ENCODE data around the gene GATAD2A. TPM values are rescaled to one million over a fixed set of nuclear protein-coding genes. Genes with fewer than 3 reads are reported as not detected.

The GATAD2A gene, protein sequence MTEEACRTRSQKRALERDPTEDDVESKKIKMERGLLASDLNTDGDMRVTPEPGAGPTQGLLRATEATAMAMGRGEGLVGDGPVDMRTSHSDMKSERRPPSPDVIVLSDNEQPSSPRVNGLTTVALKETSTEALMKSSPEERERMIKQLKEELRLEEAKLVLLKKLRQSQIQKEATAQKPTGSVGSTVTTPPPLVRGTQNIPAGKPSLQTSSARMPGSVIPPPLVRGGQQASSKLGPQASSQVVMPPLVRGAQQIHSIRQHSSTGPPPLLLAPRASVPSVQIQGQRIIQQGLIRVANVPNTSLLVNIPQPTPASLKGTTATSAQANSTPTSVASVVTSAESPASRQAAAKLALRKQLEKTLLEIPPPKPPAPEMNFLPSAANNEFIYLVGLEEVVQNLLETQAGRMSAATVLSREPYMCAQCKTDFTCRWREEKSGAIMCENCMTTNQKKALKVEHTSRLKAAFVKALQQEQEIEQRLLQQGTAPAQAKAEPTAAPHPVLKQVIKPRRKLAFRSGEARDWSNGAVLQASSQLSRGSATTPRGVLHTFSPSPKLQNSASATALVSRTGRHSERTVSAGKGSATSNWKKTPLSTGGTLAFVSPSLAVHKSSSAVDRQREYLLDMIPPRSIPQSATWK
- total RNA-seq = 100 to 1,000 TPM; 122 to 135 TPM

DNA sequence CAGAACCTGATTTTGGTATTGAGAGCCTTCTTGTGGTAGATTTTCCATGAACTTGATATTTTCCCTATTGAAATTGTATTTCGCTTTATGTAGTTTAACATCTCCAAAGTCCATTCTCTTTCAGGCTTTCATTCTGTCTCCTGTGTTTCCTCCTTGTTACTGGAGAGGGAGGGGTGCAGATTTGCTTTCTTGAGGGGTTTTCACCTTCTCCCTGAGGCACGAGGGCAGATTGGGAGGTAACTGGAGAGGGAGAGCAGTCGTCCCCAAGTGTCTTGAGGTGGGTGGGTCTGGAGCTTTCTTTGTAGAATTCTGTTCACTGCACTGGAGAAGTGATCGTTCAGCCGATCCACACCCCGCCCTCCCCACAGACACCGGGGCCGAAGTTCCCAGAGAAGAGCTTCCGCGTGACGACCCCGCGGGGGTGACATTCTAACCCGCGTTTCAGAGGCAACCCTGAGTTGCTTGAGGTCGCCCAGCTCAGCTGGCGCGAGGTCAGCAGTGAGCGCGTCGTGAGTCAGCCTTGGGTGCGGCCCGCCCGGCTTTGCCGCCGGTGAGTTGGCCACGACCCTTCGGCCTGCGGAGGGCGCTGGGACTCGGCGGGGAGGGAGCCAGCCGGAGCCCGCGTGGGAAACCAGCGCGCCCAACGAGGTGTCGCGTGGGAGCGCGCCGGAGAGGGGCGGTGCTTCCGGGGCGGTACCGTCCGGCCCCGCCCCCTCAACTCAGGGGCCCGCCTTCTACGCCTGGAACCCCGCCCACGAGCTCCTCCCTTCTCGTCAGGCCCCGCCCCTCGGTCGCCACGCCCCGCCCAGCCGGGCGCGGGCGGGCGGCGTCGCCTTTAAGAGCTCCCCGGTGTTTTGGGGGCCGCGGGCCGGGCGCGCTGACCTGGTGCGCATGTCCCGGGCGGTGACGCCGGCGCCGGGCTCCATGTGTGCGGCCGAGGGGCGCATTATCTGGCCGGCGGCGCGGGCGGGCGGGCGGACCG lies at the start of gene GATAD2A:
TSS of gene GATAD2A (plus strand) at position 797 of the 982 bp plus-strand sequence. CDS start 59,671 bp downstream, outside the sequence.
- ChIA-PET CTCF (interaction anchor here (0.9 to 2.1 kb wide), 11 partner anchors 9 to 85 kb away, joined by 3 to 7 read pairs (median 4); no protein-coding TSS in a partner anchor), POLR2A (interaction anchor here (0.5 to 0.7 kb wide), 4 partner anchors 19 to 267 kb away, joined by 3 to 8 read pairs (median 3); no protein-coding TSS in a partner anchor)
- Mint-ChIP-seq H3K27me3 (no peaks in the 10 kb centered on the region), H3K36me3 (ENCODE audit: low read depth) (peaks cover 6% of the 10 kb centered on the region), H3K27ac (peak within 1 kb of the TSS; percentile 92), H3K9me3 (no peaks in the 10 kb centered on the region), H3K4me3 (peak within 1 kb of the TSS; percentile 93), H3K4me1 (peaks cover 60% of the 10 kb centered on the region)
- DNase-seq = peak; percentile 89

DNA sequence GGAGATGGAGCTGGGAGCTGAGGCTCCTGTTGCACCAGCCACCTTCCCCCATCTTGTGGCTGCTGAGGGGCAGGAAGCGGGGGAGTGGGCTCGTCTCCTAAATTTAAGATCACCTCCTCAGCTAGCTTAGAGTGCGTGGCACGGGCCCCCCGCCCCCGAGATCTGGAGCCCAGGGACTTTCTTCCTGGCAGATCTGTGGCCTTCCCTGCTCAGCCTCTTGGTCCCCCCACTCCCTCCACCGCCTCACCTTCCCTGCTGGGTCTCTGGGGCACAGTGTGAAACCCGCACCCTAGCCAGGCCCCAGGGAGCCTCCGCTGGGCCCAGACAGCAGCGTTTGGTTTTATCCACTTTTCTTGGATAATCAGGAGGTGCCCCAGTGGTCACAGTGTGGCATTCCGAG lies 49.0 kb upstream of the GATAD2A start:
- Mint-ChIP-seq H3K27ac (no peak overlapping the region), H3K9me3 (no peaks in the 10 kb centered on the region), H3K4me1 (peaks cover 24% of the 10 kb centered on the region), H3K36me3 (ENCODE audit: low read depth) (peaks cover 19% of the 10 kb centered on the region), H3K4me3 (no peak overlapping the region), H3K27me3 (no peaks in the 10 kb centered on the region)
- POLR2A ChIA-PET = no interaction called here
- CTCF ChIA-PET = no interaction called here
- DNase-seq = no peak

DNA sequence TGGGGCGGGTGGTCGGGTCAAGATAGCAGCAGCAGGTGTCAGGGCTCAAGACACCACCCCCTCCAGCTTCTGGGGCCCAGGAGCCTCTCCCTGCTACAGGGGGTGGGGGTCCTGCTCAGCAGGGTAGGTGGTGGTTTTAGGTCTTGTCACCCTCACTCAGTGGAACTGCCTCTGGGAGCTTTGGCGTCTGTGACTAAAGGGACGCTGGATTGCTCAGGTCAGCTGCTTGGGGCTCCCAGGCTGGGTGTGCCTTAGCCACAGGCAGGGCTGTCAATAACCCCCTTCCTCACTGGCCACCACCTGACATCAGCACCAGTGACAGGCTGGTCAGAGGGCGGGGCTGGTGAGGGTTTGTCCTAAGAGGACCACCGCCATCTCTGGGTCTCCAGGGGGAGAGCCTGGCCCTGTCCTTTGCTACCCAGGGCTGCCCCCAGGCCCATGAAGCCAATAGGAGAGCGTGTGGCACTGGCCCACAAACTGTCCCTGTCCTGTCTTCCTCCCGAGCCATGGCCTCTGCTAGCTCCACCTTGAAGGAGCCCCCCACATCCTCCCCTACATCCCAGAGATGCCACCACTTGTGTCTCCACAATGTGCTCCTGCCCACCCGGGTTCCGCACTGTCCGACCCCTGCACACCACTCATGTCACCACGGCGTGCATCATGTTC lies 48.4 kb upstream of the GATAD2A start:
- ChIA-PET POLR2A (no interaction called here), CTCF (interaction anchor here (1.6 to 1.8 kb wide), 2 partner anchors 10 to 32 kb away, joined by 6 to 7 read pairs; no protein-coding TSS in a partner anchor)
- Mint-ChIP-seq H3K9me3 (no peaks in the 10 kb centered on the region), H3K36me3 (ENCODE audit: low read depth) (peaks cover 18% of the 10 kb centered on the region), H3K4me1 (peaks cover 27% of the 10 kb centered on the region), H3K27me3 (no peaks in the 10 kb centered on the region), H3K4me3 (no peak overlapping the region), H3K27ac (peak overlapping the region; percentile 66)
- DNase-seq = no peak

DNA sequence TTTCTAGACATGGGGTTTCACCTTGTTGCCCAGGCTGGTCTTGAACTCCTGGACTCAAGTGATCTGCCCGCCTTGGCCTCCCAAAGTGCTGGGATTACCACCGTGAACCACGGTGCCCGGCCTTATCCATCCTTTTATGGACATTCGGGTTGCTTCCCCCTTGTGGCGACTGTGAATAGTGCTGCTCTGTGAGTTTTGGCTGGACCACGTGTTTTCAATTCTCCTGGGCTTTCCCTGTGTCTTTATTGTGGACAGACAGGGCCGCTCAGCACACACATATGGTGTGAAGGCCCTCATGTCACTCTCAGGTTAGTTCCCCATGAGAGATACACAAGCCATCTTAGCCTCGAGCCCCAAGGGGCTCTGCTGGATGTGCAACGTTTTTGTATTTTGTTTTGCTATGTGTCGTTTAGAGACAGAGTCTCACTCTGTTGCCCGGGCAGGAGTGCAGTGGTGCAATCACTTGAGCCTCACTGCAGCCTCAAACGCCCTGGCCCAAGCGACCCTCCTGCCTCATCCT lies 44.3 kb upstream of the GATAD2A start:
- Mint-ChIP-seq H3K27me3 (no peaks in the 10 kb centered on the region), H3K4me1 (peaks cover 39% of the 10 kb centered on the region), H3K9me3 (no peaks in the 10 kb centered on the region), H3K36me3 (ENCODE audit: low read depth) (peaks cover 7% of the 10 kb centered on the region), H3K4me3 (no peak overlapping the region), H3K27ac (peak overlapping the region; percentile 68)
- ChIA-PET POLR2A (interaction anchor here (0.6 kb wide), 1 partner anchor 181 kb away, joined by 3 read pairs; no protein-coding TSS in a partner anchor), CTCF (interaction anchor here (0.6 to 7.4 kb wide), 5 partner anchors 12 to 1249 kb away, joined by 3 to 50 read pairs (median 3); no protein-coding TSS in a partner anchor)
- DNase-seq = peak; percentile 77

DNA sequence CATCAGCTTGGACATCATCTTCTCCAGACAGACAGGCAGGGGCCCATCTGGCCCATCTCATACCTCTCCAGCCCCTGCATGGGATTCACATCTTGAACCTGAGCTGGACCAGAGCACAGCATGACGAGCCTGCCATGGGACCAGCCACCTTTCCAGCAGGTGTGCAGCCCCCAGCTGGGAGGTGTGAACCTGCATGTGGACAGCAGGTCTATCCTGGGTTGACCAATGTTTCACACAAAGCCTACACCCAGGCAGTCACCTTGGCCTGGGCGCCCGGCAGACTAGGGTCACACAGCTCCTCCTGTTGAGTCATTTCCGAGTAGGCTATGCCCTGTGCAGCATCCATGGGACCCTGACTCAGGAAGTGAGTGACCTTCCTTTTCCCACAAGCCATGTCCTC lies 43.4 kb upstream of the GATAD2A start:
- Mint-ChIP-seq H3K9me3 (no peaks in the 10 kb centered on the region), H3K36me3 (ENCODE audit: low read depth) (peaks cover 7% of the 10 kb centered on the region), H3K4me1 (peaks cover 46% of the 10 kb centered on the region), H3K27ac (peak overlapping the region; percentile 6), H3K4me3 (no peak overlapping the region), H3K27me3 (no peaks in the 10 kb centered on the region)
- DNase-seq = no peak
- POLR2A ChIA-PET = no interaction called here
- CTCF ChIA-PET = interaction anchor here (1.0 to 7.4 kb wide), 2 partner anchors 11 to 129 kb away, joined by 3 to 50 read pairs; no protein-coding TSS in a partner anchor

DNA sequence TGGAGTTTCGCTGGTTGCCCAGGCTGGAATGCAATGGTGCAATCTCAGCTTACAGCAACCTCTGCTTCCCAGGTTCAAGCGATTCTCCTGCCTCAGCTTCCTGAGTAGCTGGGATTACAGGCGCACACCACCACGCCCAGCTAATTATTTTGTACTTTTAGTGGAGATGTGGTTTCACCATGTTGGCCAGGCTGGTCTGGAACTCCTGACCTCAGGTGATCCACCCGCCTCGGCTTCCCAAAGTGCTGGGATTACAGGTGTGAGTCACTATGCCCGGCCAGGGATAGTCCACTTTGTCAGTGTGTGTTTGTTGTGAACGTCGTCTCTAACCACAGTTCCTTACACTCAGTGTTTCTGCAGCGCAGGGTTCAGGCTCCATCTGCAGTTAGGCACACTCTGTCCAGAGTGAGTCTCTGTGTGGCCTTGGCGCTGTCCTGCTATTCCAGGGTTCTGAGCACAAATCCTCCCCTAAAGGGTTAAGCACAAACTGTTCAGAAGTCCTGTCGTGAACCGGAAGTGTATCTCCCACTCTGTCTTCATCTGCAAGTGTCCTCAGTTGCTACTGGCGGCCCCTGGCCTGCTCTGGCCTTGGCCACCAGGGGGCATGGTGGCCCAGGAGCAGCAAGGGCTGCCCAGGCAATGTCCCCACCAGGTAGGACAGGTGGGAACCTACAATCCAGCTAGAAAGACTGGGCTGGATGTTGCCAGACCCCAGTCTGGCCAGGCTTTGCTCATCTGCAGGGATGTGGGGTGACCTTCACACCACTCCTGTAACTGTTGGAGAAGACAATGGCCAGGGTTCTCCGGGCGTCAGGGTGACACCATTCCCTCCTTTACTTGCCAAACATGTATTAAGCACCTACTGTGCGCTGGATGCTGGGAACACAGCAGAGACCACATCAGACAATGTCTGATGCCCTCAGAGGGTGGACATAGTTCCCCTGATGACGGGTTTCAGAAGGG lies 38.8 kb upstream of the GATAD2A start:
- H3K27ac Mint-ChIP-seq = peak overlapping the region; percentile 83
- no peaks in the 10 kb centered on the region for H3K27me3 Mint-ChIP-seq
- H3K9me3 Mint-ChIP-seq = no peaks in the 10 kb centered on the region
- DNase-seq = peak; percentile 76
- H3K4me3 Mint-ChIP-seq = peak overlapping the region; percentile 10
- no peaks in the 10 kb centered on the region for H3K36me3 Mint-ChIP-seq (ENCODE audit: low read depth)
- peaks cover 25% of the 10 kb centered on the region for H3K4me1 Mint-ChIP-seq
- ChIA-PET CTCF (interaction anchor here (0.6 to 7.4 kb wide), 9 partner anchors 9 to 124 kb away, joined by 3 to 50 read pairs (median 4); no protein-coding TSS in a partner anchor), POLR2A (no interaction called here)

DNA sequence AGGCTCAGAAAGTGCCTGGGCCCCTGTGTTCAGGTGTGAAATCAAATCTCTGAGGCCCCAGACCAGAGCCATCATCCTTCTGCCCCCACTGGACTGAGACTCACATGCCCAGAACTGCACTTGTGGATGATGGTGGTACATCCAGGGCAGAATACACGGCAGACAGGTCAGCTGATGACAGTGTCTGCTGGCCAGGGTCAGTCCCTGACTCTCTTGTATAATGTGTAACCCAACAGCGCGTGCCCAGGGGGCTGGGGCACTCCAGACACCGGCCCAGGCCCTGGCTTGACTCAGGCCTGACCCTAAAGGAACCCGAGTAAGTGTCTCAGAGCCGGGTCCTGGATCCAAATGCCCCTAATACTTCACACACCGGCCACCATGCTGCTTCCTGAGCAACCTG lies 37.4 kb upstream of the GATAD2A start:
- no peak for DNase-seq
- Mint-ChIP-seq H3K36me3 (ENCODE audit: low read depth) (no peaks in the 10 kb centered on the region), H3K27ac (no peak overlapping the region), H3K4me1 (peaks cover 27% of the 10 kb centered on the region), H3K9me3 (no peaks in the 10 kb centered on the region), H3K27me3 (no peaks in the 10 kb centered on the region), H3K4me3 (no peak overlapping the region)
- CTCF ChIA-PET = interaction anchor here (1.3 to 2.6 kb wide), 3 partner anchors 10 to 123 kb away, joined by 3 to 6 read pairs (median 6); no protein-coding TSS in a partner anchor
- POLR2A ChIA-PET = no interaction called here

DNA sequence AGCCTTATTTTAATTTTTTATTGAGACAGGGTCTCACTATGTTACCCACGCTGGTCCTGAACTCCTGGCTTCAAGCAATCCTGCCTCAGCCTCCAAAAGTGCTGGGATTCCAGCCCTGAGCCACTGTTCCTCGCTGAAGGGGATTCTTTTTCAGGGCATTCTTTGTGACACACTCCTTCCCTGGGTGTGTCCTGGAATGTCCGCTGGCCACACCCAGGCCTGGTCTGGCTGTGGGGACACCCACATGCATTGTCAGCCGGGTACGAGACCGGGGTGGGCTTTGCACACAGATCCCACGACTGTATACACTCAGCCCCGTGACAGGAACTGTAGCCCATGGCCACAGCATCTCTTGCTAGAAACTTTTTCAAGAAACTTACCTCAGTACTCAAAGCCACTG lies 34.4 kb upstream of the GATAD2A start:
- no peaks in the 10 kb centered on the region for H3K9me3 Mint-ChIP-seq
- no peaks in the 10 kb centered on the region for H3K27me3 Mint-ChIP-seq
- POLR2A ChIA-PET = no interaction called here
- CTCF ChIA-PET = no interaction called here
- no peak overlapping the region for H3K4me3 Mint-ChIP-seq
- peaks cover 24% of the 10 kb centered on the region for H3K4me1 Mint-ChIP-seq
- no peaks in the 10 kb centered on the region for H3K36me3 Mint-ChIP-seq (ENCODE audit: low read depth)
- H3K27ac Mint-ChIP-seq = no peak overlapping the region
- no peak for DNase-seq

DNA sequence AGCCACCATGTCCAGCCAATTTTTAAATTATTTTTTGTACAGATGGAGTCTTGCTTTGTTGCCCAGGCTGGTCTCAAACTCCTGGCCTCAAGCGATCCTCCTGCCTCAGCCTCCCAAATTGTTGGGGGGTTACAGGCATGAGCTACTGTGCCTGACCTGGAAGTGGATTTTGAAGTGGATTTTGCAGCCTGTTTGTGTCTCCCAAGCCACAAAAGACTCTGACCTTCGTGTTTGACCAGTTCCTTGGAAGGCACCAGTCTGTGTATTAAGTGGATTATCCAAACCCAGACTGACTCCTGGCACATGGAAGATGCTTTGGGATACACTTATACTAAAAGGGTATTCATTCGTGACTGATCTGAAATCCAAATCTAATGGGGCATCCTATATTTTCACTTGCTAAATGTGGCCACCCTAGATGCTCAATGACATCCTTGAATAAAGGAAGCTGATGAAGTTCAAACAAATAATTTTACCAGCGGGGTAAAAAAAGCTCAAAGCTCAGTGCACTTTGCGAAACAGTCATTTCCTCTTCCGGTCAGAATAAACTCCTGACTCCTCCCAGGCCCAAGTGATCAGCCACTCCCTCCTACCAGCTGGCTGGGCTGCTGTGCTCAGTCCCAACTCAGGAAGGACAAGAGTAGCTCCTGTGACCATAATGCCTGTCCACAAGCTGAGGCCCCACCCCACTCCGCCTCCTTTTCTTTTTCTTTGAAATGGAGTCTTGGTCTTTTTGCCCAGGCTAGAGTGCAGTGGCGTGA lies 32.6 kb upstream of the GATAD2A start:
- no peak overlapping the region for H3K4me3 Mint-ChIP-seq
- CTCF ChIA-PET = interaction anchor here (0.6 to 1.5 kb wide), 9 partner anchors 8 to 118 kb away, joined by 3 to 12 read pairs (median 4); partner anchors contain the start of gene GATAD2A
- H3K27ac Mint-ChIP-seq = peak overlapping the region; percentile 94
- POLR2A ChIA-PET = interaction anchor here (0.6 to 1.0 kb wide), 3 partner anchors 8 to 142 kb away, joined by 3 to 5 read pairs (median 3); no protein-coding TSS in a partner anchor
- no peaks in the 10 kb centered on the region for H3K36me3 Mint-ChIP-seq (ENCODE audit: low read depth)
- H3K27me3 Mint-ChIP-seq = no peaks in the 10 kb centered on the region
- H3K9me3 Mint-ChIP-seq = no peaks in the 10 kb centered on the region
- peaks cover 14% of the 10 kb centered on the region for H3K4me1 Mint-ChIP-seq
- peak; percentile 55 for DNase-seq

DNA sequence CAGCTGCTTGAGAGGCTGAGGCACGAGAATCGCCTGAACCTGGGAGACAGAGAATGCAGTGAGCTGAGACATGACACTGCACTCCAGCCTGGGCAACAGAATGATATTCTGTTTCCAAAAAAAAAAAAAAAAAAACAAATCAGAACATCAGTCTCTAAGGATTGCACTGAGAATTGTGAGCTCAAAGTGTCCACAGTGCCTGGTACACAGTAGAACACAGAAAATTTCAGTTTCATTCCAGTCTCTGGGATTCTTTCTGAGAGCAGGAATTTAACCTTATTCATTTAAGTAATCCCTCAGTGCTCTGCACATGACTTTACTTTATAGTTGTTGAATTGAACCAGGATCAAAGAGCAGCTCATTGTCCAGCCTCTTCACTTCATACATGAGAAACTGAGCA lies 25.9 kb upstream of the GATAD2A start:
- POLR2A ChIA-PET = no interaction called here

More for the DNA sequence above, 25.9 kb upstream of the GATAD2A start:
- Mint-ChIP-seq H3K4me3 (no peak overlapping the region), H3K27me3 (no peaks in the 10 kb centered on the region), H3K4me1 (peaks cover 5% of the 10 kb centered on the region), H3K27ac (no peak overlapping the region), H3K9me3 (no peaks in the 10 kb centered on the region), H3K36me3 (ENCODE audit: low read depth) (no peaks in the 10 kb centered on the region)
- DNase-seq = no peak
- CTCF ChIA-PET = interaction anchor here (0.6 to 1.6 kb wide), 5 partner anchors 13 to 295 kb away, joined by 3 to 4 read pairs (median 4); no protein-coding TSS in a partner anchor
